GM19025 (cell line): Measurements from ENCODE around the gene MTUS2.

Experiments used
- ATAC-seq: cut with Tn5 transposase; IDR thresholded peaks from one replicate; pipeline ENCODE4 v1.9.1; 2021; ENCODE audit warnings: mild to moderate bottlenecking, low read depth, moderate library complexity; ENCODE audit not compliant: unreplicated experiment

MTUS2 gene

GRCh38 chr13:28820099-28821051 lies at the start of gene MTUS2:
Gene MTUS2, plus strand, starts transcription at chr13:28820339.
- ATAC-seq: no peak

- ATAC-seq: no peak
These were observed 41.6 kb upstream of the MTUS2 start for GRCh38 chr13:28778308-28779215.

GRCh38 chr13:28792992-28793391 lies 27.1 kb upstream of the MTUS2 start:
- no peak for ATAC-seq

GRCh38 chr13:28794396-28794795 lies 25.7 kb upstream of the MTUS2 start:
- ATAC-seq: no peak

GRCh38 chr13:28796938-28797257 lies 23.2 kb upstream of the MTUS2 start:
- no peak for ATAC-seq

- ATAC-seq: no peak
These were observed 14.8 kb upstream of the MTUS2 start for GRCh38 chr13:28805193-28805819.

GRCh38 chr13:28817204-28817603 lies 2.9 kb upstream of the MTUS2 start:
- no peak for ATAC-seq

- no peak for ATAC-seq
These were observed 951 bp upstream of the MTUS2 start for GRCh38 chr13:28819046-28819730.

- ATAC-seq: no peak
These were observed 422 bp upstream of the MTUS2 start for GRCh38 chr13:28819735-28820098.

- ATAC-seq: no peak
These were observed 2.0 kb downstream of the MTUS2 start for GRCh38 chr13:28822151-28822550.

GRCh38 chr13:28822801-28823200 lies 2.7 kb downstream of the MTUS2 start:
- no peak for ATAC-seq

- no peak for ATAC-seq
These were observed 5.2 kb downstream of the MTUS2 start for GRCh38 chr13:28825379-28825778.

GRCh38 chr13:28826368-28826767 lies 6.2 kb downstream of the MTUS2 start:
- ATAC-seq: no peak

- no peak for ATAC-seq
These were observed 10.4 kb downstream of the MTUS2 start for GRCh38 chr13:28830580-28830979.

- ATAC-seq: no peak
These were observed 11.0 kb downstream of the MTUS2 start for GRCh38 chr13:28831117-28831516.

GRCh38 chr13:28837111-28837510 lies 17.0 kb downstream of the MTUS2 start:
- ATAC-seq: no peak

GRCh38 chr13:28843639-28844038 lies 23.5 kb downstream of the MTUS2 start:
- ATAC-seq: no peak

GRCh38 chr13:28849441-28849840 lies 29.3 kb downstream of the MTUS2 start:
- ATAC-seq: no peak

GRCh38 chr13:28850226-28850625 lies 30.1 kb downstream of the MTUS2 start:
- ATAC-seq: no peak

- ATAC-seq: no peak
These were observed 31.3 kb downstream of the MTUS2 start for GRCh38 chr13:28851422-28851821.
